GM11168 (cell line): ENCODE results near the gene SBK2.
"Not testable (repeated sequence)": the region's sequence is repeated elsewhere in the genome, so short reads cannot be mapped to it uniquely, and the experiment has no call there.

ENCODE experiments used
- in situ Hi-C: fragments of 300-500 bp; cut with MboI; formaldehyde crosslinking; loops from one replicate; pipeline ENCODE4 v1.12.0; 2022; ENCODE audit warnings: low sequenced_read_pairs; ENCODE audit not compliant: unreplicated experiment

Gene SBK2

DNA sequence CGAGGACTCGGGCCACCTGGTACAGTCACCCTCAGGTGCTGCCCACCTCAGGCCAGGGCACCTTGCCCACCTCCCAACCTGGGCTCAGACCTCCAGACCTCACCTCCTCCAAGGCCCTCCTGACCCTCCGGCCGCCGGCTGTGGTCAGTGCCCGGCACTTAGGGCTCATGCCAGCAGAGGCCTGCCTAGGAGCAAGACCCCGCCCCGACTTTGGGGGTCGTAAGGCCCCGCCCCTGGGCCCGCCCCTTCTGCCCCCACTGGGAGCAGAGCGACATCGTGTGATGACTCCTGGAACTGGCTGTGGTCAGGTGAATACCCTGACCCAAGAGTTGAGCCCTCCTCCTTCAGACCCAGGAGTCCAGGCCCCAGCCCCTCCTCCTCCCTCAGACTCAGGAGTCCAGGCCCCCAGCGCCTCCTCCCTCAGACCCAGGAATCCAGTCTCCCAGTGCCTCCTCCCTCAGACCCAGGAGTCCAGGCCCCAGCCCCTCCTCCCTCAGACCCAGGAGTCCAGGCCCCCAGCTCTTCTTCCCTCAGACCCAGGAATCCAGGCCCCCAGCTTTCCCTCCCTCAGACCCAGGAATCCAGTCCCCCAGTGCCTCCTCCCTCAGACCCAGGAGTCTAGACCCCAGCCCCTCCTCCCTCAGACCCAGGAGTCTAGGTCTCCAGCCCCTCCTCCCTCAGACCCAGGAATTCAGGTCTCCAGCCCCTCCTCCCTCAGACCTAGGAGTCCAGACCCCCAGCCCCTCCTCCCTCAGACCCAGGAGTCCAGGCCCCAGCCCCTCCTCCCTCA, at the start of gene SBK2:
SBK2 (minus strand) TSS at position 183 of the 790 bp plus-strand sequence. CDS start 839 bp downstream, outside the sequence.
- in situ Hi-C loops = no loop called here

- in situ Hi-C loops = no loop called here
These were observed 48.9 kb upstream of the SBK2 start for GRCh38 chr19:55585658-55586339.

GRCh38 chr19:55584871-55585270, 47.9 kb upstream of the SBK2 start:
- in situ Hi-C loops = no loop called here

DNA sequence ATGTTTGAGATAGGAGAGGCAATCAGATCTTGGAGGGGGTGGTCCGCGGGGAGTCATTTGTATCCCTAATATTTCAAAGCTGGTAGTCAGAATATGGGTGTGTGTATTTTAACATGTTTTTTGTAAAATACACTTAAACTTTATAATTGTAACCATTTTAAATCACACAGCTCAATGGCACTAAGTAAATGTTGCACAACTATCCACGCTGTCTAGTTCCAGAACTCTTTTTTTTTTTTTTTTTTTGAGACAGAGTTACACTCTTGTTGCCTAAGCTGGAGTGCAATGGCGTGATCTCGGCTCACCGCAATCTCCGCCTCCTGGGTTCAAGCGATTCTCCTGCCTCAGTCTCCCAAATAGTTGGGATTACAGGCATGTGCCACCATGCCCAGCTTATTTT, 47.0 kb upstream of the SBK2 start:
- in situ Hi-C loops = not testable (repeated sequence)

- in situ Hi-C loops = not testable (repeated sequence)
These were observed 45.4 kb upstream of the SBK2 start for GRCh38 chr19:55582284-55582683.

GRCh38 chr19:55581823-55582223, 44.9 kb upstream of the SBK2 start:
- in situ Hi-C loops = no loop called here

DNA sequence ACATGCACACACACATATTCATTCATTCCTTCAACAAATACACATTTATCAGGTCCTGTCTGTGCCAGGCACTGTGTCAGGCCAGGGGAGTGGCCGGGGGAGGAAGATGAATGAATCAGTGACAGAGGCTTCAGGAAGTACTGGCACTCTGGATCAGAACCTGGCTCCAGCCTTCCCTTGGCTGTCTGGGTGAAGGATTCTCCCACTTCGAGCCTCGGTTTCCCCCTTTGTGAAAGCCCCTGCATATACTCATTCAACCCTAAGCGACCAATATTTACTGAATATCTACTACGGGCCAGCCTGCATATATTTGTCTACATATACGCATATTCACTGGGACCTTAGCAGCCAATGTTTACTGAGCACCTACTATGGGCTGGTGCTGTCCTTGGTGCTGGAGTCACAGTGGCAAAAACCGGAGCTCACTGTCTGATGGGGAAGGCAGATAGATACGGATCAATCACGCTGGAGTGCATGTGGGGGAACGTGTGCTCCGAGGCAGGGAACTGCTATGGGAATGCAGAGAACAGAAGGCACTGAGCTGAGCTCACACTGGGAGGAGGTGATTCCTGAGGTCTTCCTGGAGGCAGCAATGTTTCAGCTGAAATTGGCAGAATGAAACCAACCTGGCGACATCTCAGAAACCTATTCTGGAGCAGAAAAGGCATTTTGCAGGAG, 44.4 kb upstream of the SBK2 start:
- in situ Hi-C loops = no loop called here

GRCh38 chr19:55580628-55581144, 43.8 kb upstream of the SBK2 start, which contains the start of gene ZNF579:
ZNF579 (minus strand) TSS chr19:55580848; CDS start chr19:55579639, 1,209 bp downstream.
- in situ Hi-C loops = no loop called here

GRCh38 chr19:55579766-55580621, 43.1 kb upstream of the SBK2 start:
- in situ Hi-C loops = no loop called here

DNA sequence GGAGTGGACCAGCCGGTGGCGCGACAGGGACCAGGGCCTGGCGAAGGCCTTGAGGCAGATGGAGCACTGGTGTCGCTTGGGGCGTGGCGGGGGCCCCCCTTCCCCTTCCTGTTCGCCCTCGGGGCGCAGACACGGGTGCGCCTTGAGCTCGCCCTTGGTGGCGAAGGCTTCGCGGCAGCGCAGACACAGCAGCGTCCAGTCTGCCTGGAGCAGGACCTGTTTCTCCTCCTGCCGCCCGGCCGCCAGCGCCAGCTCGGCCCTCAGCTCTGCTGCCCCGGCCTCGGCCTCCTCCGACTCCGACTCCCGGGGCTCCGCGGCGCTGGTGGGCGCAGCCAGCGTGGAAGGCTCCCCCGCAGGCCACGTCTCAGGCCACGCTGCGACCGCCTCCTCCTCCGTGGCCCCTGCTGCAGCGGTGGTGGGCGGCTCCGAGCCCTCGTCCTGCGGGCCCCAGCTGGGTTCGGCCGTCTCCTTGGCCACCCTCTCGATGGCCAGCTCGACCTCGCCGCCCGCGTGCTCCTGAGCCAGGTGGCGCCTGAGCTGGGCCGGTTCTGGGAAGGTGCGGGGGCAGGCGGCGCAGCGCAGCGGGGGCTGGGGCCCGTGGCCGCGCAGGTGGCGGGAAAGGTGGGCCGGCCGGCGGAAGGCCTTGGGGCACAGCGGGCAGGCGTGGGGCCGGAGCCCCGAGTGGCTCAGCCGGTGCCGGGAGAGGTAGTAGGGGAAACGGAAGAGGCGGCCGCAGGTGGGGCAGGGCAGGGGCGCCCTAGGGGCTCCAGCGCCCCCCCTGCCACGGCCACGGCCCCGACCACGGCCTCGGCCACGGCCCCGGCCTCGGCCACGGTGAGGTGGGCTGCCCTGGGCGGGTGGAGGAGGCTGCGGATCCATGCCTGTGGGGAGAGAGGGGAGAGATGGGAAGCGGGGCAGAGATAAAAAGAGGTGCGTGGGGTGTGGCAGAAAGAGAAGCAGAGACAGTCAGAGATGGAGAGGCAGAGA, 42.1 kb upstream of the SBK2 start:
- in situ Hi-C loops = no loop called here

- in situ Hi-C loops = no loop called here
These were observed 41.3 kb upstream of the SBK2 start for GRCh38 chr19:55578031-55578760.

GRCh38 chr19:55576746-55577145, 39.8 kb upstream of the SBK2 start:
- in situ Hi-C loops = no loop called here

DNA sequence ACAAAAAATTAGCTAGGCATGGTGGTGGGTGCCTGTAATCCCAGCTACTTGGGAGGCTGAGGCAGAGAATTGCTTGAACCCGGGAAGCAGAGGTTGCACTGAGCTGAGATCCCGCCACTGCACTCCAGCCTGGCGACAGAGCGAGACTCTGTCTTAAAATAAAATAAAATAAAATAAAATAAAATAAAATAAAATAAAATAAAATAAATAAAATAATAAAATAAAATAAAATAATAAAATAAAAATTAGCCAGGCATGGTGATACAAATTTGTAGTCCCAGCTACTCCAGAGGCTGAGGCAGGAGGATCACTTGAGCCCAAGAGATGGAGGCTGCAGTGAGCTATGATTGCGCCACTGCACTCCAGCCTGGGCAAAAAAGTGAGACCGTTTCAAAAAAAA, 37.0 kb upstream of the SBK2 start:
- in situ Hi-C loops = not testable (repeated sequence)

GRCh38 chr19:55569477-55569876, 32.5 kb upstream of the SBK2 start:
- in situ Hi-C loops = not testable (repeated sequence)

GRCh38 chr19:55567708-55568328, 30.9 kb upstream of the SBK2 start:
- in situ Hi-C loops = no loop called here

- in situ Hi-C loops = no loop called here
These were observed 29.9 kb upstream of the SBK2 start for GRCh38 chr19:55566823-55567222.

GRCh38 chr19:55563261-55563690, 26.3 kb upstream of the SBK2 start:
- in situ Hi-C loops = no loop called here

GRCh38 chr19:55559684-55560083, 22.8 kb upstream of the SBK2 start:
- in situ Hi-C loops = no loop called here
